ENCODE measurements around the gene RBM45. TPM values are rescaled to one million over a fixed set of nuclear protein-coding genes. Genes with fewer than 3 reads are reported as not detected.

The RBM45 gene
- total RNA-seq, 2 experiments from 2014 or later: 13.2 to 18.1 TPM

- no peak overlapping the region for H3K4me3 ChIP-seq (ENCODE audit: low read depth, low read length, poor library complexity, severe bottlenecking)
- BruUV-seq (replicated peaks): no TSS peak
- H2AFZ ChIP-seq (ENCODE audit: low read length): no peak overlapping the region
- H3K4me2 ChIP-seq (ENCODE audit: low read length): no peak overlapping the region
- H3K9me3 ChIP-seq (ENCODE audit: low read length): no peaks in the 10 kb centered on the region
- no peaks in the 10 kb centered on the region for H3K79me2 ChIP-seq (ENCODE audit: insufficient read depth, low read depth, low read length)
- H3K27ac ChIP-seq (ENCODE audit: low read depth, low read length, poor library complexity, severe bottlenecking): no peak overlapping the region
- H3K4me1 ChIP-seq (ENCODE audit: insufficient read depth, low read length, poor library complexity, severe bottlenecking): no peaks in the 10 kb centered on the region
- ChIA-PET POLR2A (no interaction called here), CTCF (ENCODE audit: unreplicated experiment) (no interaction called here)
- H3K9me2 ChIP-seq (ENCODE audit: insufficient read depth, low read length): no peaks in the 10 kb centered on the region
- H4K20me1 ChIP-seq (ENCODE audit: insufficient read depth, low read length): no peaks in the 10 kb centered on the region
- no peak for DNase-seq (ENCODE audit: low spot score)
- intact Hi-C loops (cut with micrococcal nuclease; ENCODE audit: unreplicated experiment): no loop called here
- no peak for TF ChIP-seq CTCF (conservative IDR thresholded peaks at IDR 0.05; ENCODE audit: low read length)
- no peak for TF ChIP-seq EZH2phosphoT487 (IDR thresholded peaks at IDR 0.05; ENCODE audit: borderline replicate concordance, low read depth, low read length)
- H3K36me3 ChIP-seq (ENCODE audit: insufficient read depth, low read length): no peaks in the 10 kb centered on the region
These were observed 43.3 kb downstream of the RBM45 start for GRCh38 chr2:178155524-178155923.

- Histone ChIP-seq H3K79me2 (ENCODE audit: insufficient read depth, low read depth, low read length) (no peaks in the 10 kb centered on the region), H2AFZ (ENCODE audit: low read length) (no peak overlapping the region), H3K4me1 (ENCODE audit: insufficient read depth, low read length, poor library complexity, severe bottlenecking) (no peaks in the 10 kb centered on the region), H3K4me3 (ENCODE audit: low read depth, low read length, poor library complexity, severe bottlenecking) (no peak overlapping the region), H3K27ac (ENCODE audit: low read depth, low read length, poor library complexity, severe bottlenecking) (no peak overlapping the region), H3K9me2 (ENCODE audit: insufficient read depth, low read length) (no peaks in the 10 kb centered on the region), H3K4me2 (ENCODE audit: low read length) (no peak overlapping the region), H3K36me3 (ENCODE audit: insufficient read depth, low read length) (no peaks in the 10 kb centered on the region), H4K20me1 (ENCODE audit: insufficient read depth, low read length) (no peaks in the 10 kb centered on the region), H3K9me3 (ENCODE audit: low read length) (no peaks in the 10 kb centered on the region)
- intact Hi-C loops (cut with micrococcal nuclease; ENCODE audit: unreplicated experiment): no loop called here
- DNase-seq (ENCODE audit: low spot score): no peak
- CTCF ChIA-PET (ENCODE audit: unreplicated experiment): no interaction called here
- POLR2A ChIA-PET: interaction anchor here (0.6 kb wide), 1 partner anchor 12 kb away, joined by 3 read pairs; no protein-coding TSS in a partner anchor
- no peak for TF ChIP-seq EZH2phosphoT487 (IDR thresholded peaks at IDR 0.05; ENCODE audit: borderline replicate concordance, low read depth, low read length)
- TF ChIP-seq CTCF (conservative IDR thresholded peaks at IDR 0.05; ENCODE audit: low read length): no peak
- no TSS peak for BruUV-seq (replicated peaks)
These were observed 45.3 kb downstream of the RBM45 start for GRCh38 chr2:178157574-178157973.

- Histone ChIP-seq H3K79me2 (ENCODE audit: insufficient read depth, low read depth, low read length) (no peaks in the 10 kb centered on the region), H3K9me3 (ENCODE audit: low read length) (no peaks in the 10 kb centered on the region), H3K4me2 (ENCODE audit: low read length) (no peak overlapping the region), H2AFZ (ENCODE audit: low read length) (no peak overlapping the region), H3K27ac (ENCODE audit: low read depth, low read length, poor library complexity, severe bottlenecking) (no peak overlapping the region), H3K9me2 (ENCODE audit: insufficient read depth, low read length) (no peaks in the 10 kb centered on the region), H4K20me1 (ENCODE audit: insufficient read depth, low read length) (no peaks in the 10 kb centered on the region), H3K36me3 (ENCODE audit: insufficient read depth, low read length) (no peaks in the 10 kb centered on the region), H3K4me3 (ENCODE audit: low read depth, low read length, poor library complexity, severe bottlenecking) (no peak overlapping the region), H3K4me1 (ENCODE audit: insufficient read depth, low read length, poor library complexity, severe bottlenecking) (no peaks in the 10 kb centered on the region)
- ChIA-PET CTCF (ENCODE audit: unreplicated experiment) (no interaction called here), POLR2A (no interaction called here)
- DNase-seq (ENCODE audit: low spot score): no peak
- TF ChIP-seq EZH2phosphoT487 (IDR thresholded peaks at IDR 0.05; ENCODE audit: borderline replicate concordance, low read depth, low read length) (no peak), CTCF (conservative IDR thresholded peaks at IDR 0.05; ENCODE audit: low read length) (no peak)
- intact Hi-C loops (cut with micrococcal nuclease; ENCODE audit: unreplicated experiment): no loop called here
- no TSS peak for BruUV-seq (replicated peaks)
These were observed 47.7 kb downstream of the RBM45 start for GRCh38 chr2:178159966-178160365.

Data from OCI-LY7 (cell line).